Adrenal gland (tissue), 5 donors: Measurements from ENCODE around the gene PPM1D.

ENCODE experiments used
- CTCF ChIP-seq, 6 experiments: fragments of 450-650 bp in 4 of 6; fragments of 200-600 bp in 2 of 6; sonication (generic) in 1 of 6; IDR thresholded peaks; 1 replicate in 5 of 6; 2 replicates in 1 of 6; pipeline versions ENCODE4 v1.5.1 to v1.8.0; 2016 to 2021; ENCODE audit warnings: antibody characterized with exemption in 6 of 6, mild to moderate bottlenecking in 2 of 6, moderate library complexity in 1 of 6
- POLR2A ChIP-seq, 2 donors: fragments of 450-650 bp; IDR thresholded peaks; one replicate each; pipeline ENCODE4 v1.6.1; 2017; ENCODE audit warnings: antibody characterized with exemption in 2 of 2, mild to moderate bottlenecking in 2 of 2, moderate library complexity in 1 of 2
- donor health status: DM: no; HTN: no; CAD: no.

DNA sequence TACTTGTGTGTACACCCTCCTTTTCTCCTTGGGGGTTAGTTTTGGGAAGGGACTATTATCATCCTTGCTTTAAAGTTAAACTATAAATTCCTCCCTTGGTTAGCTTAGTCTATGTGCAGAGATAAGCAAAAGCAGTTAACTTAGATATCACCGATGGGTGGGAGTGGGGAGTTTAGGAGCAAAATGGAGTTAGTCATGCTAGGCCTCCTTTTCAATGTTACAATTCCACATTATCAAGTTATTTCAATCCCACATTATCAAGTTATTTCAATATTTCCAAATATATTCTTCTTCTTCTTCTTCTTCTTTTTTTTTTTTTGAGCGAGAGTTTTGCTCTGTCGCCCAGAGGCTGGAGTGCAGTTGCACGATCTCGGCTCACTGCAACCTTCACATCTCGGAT lies 76.0 kb downstream of the PPM1D start:
- TF ChIP-seq CTCF (IDR thresholded peaks at IDR 0.05) (no peak), POLR2A (IDR thresholded peaks at IDR 0.05) (no peak)
